GM23248 (cell line): ENCODE measurements around the gene SOBP. TPM values are rescaled to one million over a fixed set of nuclear protein-coding genes. Genes with fewer than 3 reads are reported as not detected.

ENCODE experiments used
- DNase-seq: peaks from one replicate; pipeline ENCODE4 v3.0.0-alpha.2; 2015
- H2AFZ ChIP-seq: fragments of 200-600 bp; sonication (generic); 2 replicates; pipeline ENCODE4 v1.6.1; 2016; ENCODE audit warnings: antibody characterized with exemption
- H3F3A ChIP-seq: fragments of 200-600 bp; sonication (generic); 2 replicates; pipeline ENCODE4 v1.6.1; 2016; ENCODE audit warnings: mild to moderate bottlenecking, antibody characterized with exemption, mixed run types; ENCODE audit not compliant: insufficient read depth
- H3K27ac ChIP-seq: fragments of 200-600 bp; sonication (generic); 2 replicates; pipeline ENCODE4 v1.5.1; 2016; ENCODE audit warnings: mild to moderate bottlenecking
- H3K27me3 ChIP-seq: fragments of 200-600 bp; sonication (generic); replicated peaks from 2 replicates; pipeline ENCODE4 v1.6.1; 2016; ENCODE audit warnings: mild to moderate bottlenecking; ENCODE audit not compliant: insufficient read depth
- H3K36me3 ChIP-seq: fragments of 200-600 bp; sonication (generic); 2 replicates; pipeline ENCODE4 v1.6.1; 2016; ENCODE audit warnings: low read depth, mild to moderate bottlenecking
- H3K4me1 ChIP-seq: fragments of 200-600 bp; sonication (generic); 2 replicates; pipeline ENCODE4 v1.6.1; 2016; ENCODE audit warnings: mild to moderate bottlenecking; ENCODE audit not compliant: insufficient read depth
- H3K4me2 ChIP-seq: fragments of 200-600 bp; sonication (generic); one replicate; pipeline ENCODE4 v1.6.1; 2016; ENCODE audit warnings: mild to moderate bottlenecking; ENCODE audit not compliant: unreplicated experiment
- H3K4me3 ChIP-seq: fragments of 200-600 bp; sonication (generic); 2 replicates; pipeline ENCODE4 v1.5.1; 2016; ENCODE audit warnings: mild to moderate bottlenecking
- H3K79me2 ChIP-seq: fragments of 200-600 bp; sonication (generic); 2 replicates; pipeline ENCODE4 v1.6.1; 2016; ENCODE audit warnings: mild to moderate bottlenecking; ENCODE audit not compliant: insufficient read depth
- H3K9ac ChIP-seq: fragments of 200-600 bp; sonication (generic); 2 replicates; pipeline ENCODE4 v1.6.1; 2016; ENCODE audit warnings: mild to moderate bottlenecking
- H3K9me2 ChIP-seq: fragments of 200-600 bp; sonication (generic); 2 replicates; pipeline ENCODE4 v1.6.1; 2016; ENCODE audit warnings: mixed run types, mild to moderate bottlenecking, moderate library complexity; ENCODE audit not compliant: insufficient read depth
- H3K9me3 ChIP-seq: fragments of 200-600 bp; sonication (generic); one replicate; pipeline ENCODE4 v1.6.1; 2017; ENCODE audit warnings: low read depth
- H4K20me1 ChIP-seq: fragments of 200-600 bp; sonication (generic); 2 replicates; pipeline ENCODE4 v1.6.0; 2016; ENCODE audit not compliant: insufficient read depth
- EZH2 ChIP-seq: fragments of 200-600 bp; sonication (generic); IDR thresholded peaks from 2 replicates; pipeline ENCODE4 v1.6.1; 2018; ENCODE audit warnings: antibody characterized with exemption, mild to moderate bottlenecking; ENCODE audit not compliant: insufficient read depth, poor library complexity, severe bottlenecking
- EZH2phosphoT487 ChIP-seq: fragments of 200-600 bp; sonication (generic); IDR thresholded peaks from 2 replicates; pipeline ENCODE4 v1.6.1; 2018; ENCODE audit warnings: antibody characterized with exemption, moderate library complexity, mild to moderate bottlenecking, low read depth; ENCODE audit not compliant: insufficient read depth
- WGBS, 2 experiments: methylation state at CpG; one replicate each; pipeline ENCODE4 v1.1.6; 2015 to 2017; ENCODE audit warnings: low lambda C conversion rate in 2 of 2, low coverage in 1 of 2; ENCODE audit errors: missing lambda C conversion rate in 2 of 2; 5-methylcytosine and 5-hydroxymethylcytosine counted together
- in situ Hi-C: fragments of 300-500 bp; cut with MboI; formaldehyde crosslinking; loops from 2 replicates; pipeline ENCODE4 v1.15.0; 2020
- polyA plus RNA-seq: library from polyadenylated mRNA; unstranded; fragments of >200 nt; fragmentation: Nextera tagmentation; extraction: Ambion mirVana; gene quantifications from 2 replicates; pipeline ENCODE4 v1.2.1, GENCODE V29; 2016
- total RNA-seq: library from RNA; depleted of rRNA; stranded (reverse); fragments of >200 nt; shearing (Covaris generic); gene quantifications from 2 replicates; pipeline ENCODE4 v1.2.3, GENCODE V29; 2014

Gene SOBP
- total and polyA plus RNA-seq, 2 experiments from 2014 or later = 0.38 to 0.97 TPM

DNA sequence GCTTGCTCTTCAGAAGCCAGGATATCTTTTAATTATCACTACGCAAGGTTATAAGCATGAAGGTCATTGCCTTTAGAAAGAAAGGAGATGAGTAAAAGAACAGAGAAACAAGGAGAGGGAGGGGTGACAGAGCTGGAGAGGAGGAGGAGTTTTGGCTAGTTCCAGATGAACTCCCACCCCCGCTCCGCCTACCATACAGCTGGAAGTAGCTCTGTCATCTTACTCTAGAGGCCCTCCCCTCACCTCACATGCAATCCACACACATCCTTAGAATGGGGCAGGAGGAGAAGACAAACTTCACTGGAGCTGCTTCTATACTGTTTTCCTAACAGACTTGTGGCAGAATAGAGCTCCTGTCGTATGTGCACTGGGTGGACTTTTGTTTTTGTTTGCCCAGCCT is 189.5 kb downstream of the SOBP start:
- peak overlapping the region; percentile 46 for H2AFZ ChIP-seq
- no peaks in the 10 kb centered on the region for H4K20me1 ChIP-seq
- no peaks in the 10 kb centered on the region for H3K27me3 ChIP-seq
- H3K79me2 ChIP-seq = no peaks in the 10 kb centered on the region
- no peaks in the 10 kb centered on the region for H3K9me2 ChIP-seq
- no peaks in the 10 kb centered on the region for H3K36me3 ChIP-seq
- no peak for TF ChIP-seq EZH2phosphoT487
- TF ChIP-seq EZH2 = no peak
- H3F3A ChIP-seq = peaks cover 10% of the 10 kb centered on the region; the same call in 1 of the 2 replicates
- no peak overlapping the region for H3K4me3 ChIP-seq
- WGBS, 2 experiments = 55 to 69% methylated on average over 4 of the region's 4 CpGs
- H3K9me3 ChIP-seq = no peaks in the 10 kb centered on the region
- H3K4me1 ChIP-seq = peaks cover 14% of the 10 kb centered on the region; the same call in 1 of the 2 replicates
- no peak overlapping the region for H3K4me2 ChIP-seq
- no peak overlapping the region for H3K9ac ChIP-seq
- in situ Hi-C loops = no loop called here
- DNase-seq = peak; percentile 83
- H3K27ac ChIP-seq = peak overlapping the region; percentile 38; the same call in 1 of the 2 replicates

DNA sequence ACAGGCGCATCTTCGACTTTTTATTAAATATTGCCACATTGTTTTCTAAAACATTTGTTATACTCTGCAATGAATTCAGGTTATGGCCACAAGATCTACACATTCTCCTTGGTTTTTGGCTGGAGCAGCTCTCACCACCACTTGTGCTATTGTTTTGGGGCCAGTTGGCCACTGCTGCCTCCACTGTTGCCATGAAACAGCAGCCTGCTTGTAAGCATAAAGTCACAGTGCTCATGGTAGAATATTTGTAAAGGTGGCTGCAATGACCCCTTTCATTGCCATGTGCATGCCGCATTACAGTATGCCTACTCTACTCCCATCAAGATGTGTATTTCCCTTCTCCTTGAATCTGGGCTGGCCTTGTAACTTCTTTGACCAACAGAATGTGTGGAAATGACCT is 192.8 kb downstream of the SOBP start:
- no peaks in the 10 kb centered on the region for H3K79me2 ChIP-seq
- no peaks in the 10 kb centered on the region for H4K20me1 ChIP-seq
- H3K27ac ChIP-seq = no peak overlapping the region
- no peaks in the 10 kb centered on the region for H3F3A ChIP-seq
- H3K4me2 ChIP-seq = no peak overlapping the region
- 0 out of 2 replicates have a peak, but pooled peaks cover 5% of the 10 kb centered on the region for H3K4me1 ChIP-seq
- H3K9me3 ChIP-seq = no peaks in the 10 kb centered on the region
- no peaks in the 10 kb centered on the region for H3K27me3 ChIP-seq
- TF ChIP-seq EZH2phosphoT487 (no peak), EZH2 (no peak)
- in situ Hi-C loops = loop anchor here (10.0 kb wide), 1 partner anchor 162 kb away; no protein-coding TSS in a partner anchor
- 96 to 100% methylated on average over 3 of the region's 3 CpGs for WGBS, 2 experiments
- H3K4me3 ChIP-seq = no peak overlapping the region
- no peaks in the 10 kb centered on the region for H3K36me3 ChIP-seq
- H3K9ac ChIP-seq = no peak overlapping the region
- H3K9me2 ChIP-seq = no peaks in the 10 kb centered on the region
- DNase-seq = no peak
- H2AFZ ChIP-seq = no peak overlapping the region

DNA sequence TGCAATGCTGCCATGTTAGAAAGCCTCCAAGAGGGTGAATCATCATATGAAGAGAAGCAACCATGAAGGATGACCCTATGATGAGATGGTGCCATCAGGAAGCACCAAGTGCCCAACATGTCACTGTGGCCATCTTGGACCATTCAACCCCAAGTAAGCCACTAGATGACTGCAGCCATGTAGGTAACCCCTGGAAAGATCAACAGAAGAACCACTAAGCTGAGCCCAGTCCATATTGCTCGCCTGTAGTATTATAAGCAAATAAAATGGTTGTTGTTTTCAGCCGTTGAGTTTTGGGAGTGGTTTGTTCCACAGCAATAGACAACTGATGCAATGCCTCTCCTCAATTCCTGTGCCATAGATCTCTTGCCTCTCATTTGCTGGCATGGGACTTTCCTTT is 193.3 kb downstream of the SOBP start:
- no peaks in the 10 kb centered on the region for H4K20me1 ChIP-seq
- no peak overlapping the region for H3K9ac ChIP-seq
- TF ChIP-seq EZH2 = no peak
- TF ChIP-seq EZH2phosphoT487 = no peak
- no peak overlapping the region for H3K27ac ChIP-seq
- no peaks in the 10 kb centered on the region for H3K79me2 ChIP-seq
- H2AFZ ChIP-seq = no peak overlapping the region
- DNase-seq = no peak
- 0 out of 2 replicates have a peak, but pooled peaks cover 5% of the 10 kb centered on the region for H3K4me1 ChIP-seq
- no peaks in the 10 kb centered on the region for H3K27me3 ChIP-seq
- H3F3A ChIP-seq = no peaks in the 10 kb centered on the region
- H3K4me3 ChIP-seq = no peak overlapping the region
- no peaks in the 10 kb centered on the region for H3K36me3 ChIP-seq
- H3K9me2 ChIP-seq = no peaks in the 10 kb centered on the region
- 67 to 75% methylated on average over 2 of the region's 2 CpGs for WGBS, 2 experiments
- H3K9me3 ChIP-seq = no peaks in the 10 kb centered on the region
- H3K4me2 ChIP-seq = no peak overlapping the region
- in situ Hi-C loops = loop anchor here (10.0 kb wide), 1 partner anchor 162 kb away; no protein-coding TSS in a partner anchor

DNA sequence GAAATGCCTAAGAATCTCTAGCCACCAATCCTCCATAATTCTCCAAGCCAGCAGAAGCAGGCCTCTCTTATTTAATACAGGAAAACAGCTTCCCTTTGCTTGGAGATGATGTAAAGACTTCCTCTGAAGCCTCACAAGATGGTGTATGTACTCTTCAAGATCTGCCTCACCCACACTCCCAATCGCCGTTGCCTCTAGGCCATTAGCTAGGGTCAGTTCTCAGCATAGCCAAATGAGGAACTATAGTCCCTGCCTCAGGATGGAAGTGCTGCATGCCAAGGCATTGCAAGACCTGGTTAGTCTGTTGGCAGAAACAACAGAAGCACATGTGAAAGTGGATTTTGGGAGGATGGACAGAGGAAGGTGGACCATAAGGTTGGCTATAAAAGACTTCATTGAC is 195.1 kb downstream of the SOBP start:
- peaks cover 9% of the 10 kb centered on the region for H3K4me1 ChIP-seq
- DNase-seq = no peak
- WGBS, 2 experiments = 54 to 58% methylated on average over 2 of the region's 2 CpGs
- H3K9me3 ChIP-seq = no peaks in the 10 kb centered on the region
- no peak overlapping the region for H3K4me2 ChIP-seq
- no peaks in the 10 kb centered on the region for H3K79me2 ChIP-seq
- TF ChIP-seq EZH2 = no peak
- TF ChIP-seq EZH2phosphoT487 = no peak
- no peaks in the 10 kb centered on the region for H3K9me2 ChIP-seq
- H3K27ac ChIP-seq = no peak overlapping the region
- no peaks in the 10 kb centered on the region for H4K20me1 ChIP-seq
- H3K27me3 ChIP-seq = no peaks in the 10 kb centered on the region
- no peaks in the 10 kb centered on the region for H3K36me3 ChIP-seq
- no peak overlapping the region for H3K9ac ChIP-seq
- no peak overlapping the region for H3K4me3 ChIP-seq
- H3F3A ChIP-seq = peaks cover 7% of the 10 kb centered on the region; the same call in 1 of the 2 replicates
- in situ Hi-C loops = loop anchor here (10.0 kb wide), 1 partner anchor 160 kb away; no protein-coding TSS in a partner anchor
- no peak overlapping the region for H2AFZ ChIP-seq

DNA sequence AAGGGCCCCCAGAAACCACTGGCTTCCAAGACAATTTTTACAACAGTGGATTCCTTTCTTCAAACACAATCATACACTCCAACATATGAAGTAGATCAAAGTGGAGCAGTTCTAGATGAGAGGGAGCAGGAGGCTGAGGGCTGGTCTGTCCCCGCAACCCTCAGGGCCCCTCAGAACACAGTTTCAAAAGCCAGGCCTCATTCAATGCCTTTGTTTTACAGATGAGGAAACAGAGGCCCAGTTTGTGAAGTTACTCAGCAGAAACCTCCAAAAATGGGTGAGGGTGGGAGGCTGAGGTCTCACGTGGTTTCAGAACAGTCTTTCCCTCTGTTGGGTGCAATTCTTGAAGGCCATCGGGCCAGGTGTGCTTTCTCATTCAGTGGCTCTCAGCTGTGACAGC is 199.3 kb downstream of the SOBP start:
- TF ChIP-seq EZH2phosphoT487 (no peak), EZH2 (no peak)
- Histone ChIP-seq H3K27ac (no peak overlapping the region), H3K79me2 (no peaks in the 10 kb centered on the region), H3K4me1 (peaks cover 33% of the 10 kb centered on the region), H3K9me2 (no peaks in the 10 kb centered on the region), H3K4me3 (no peak overlapping the region), H3K4me2 (no peak overlapping the region), H2AFZ (no peak overlapping the region), H3K9ac (no peak overlapping the region), H4K20me1 (no peaks in the 10 kb centered on the region), H3F3A (peaks cover 24% of the 10 kb centered on the region), H3K27me3 (no peaks in the 10 kb centered on the region), H3K36me3 (no peaks in the 10 kb centered on the region), H3K9me3 (no peaks in the 10 kb centered on the region)
- 95% methylated on average over 3 of the region's 3 CpGs for WGBS, 2 experiments
- DNase-seq = no peak
- in situ Hi-C loops = loop anchor here (10.0 kb wide), 1 partner anchor 156 kb away; no protein-coding TSS in a partner anchor
